K562 (cell line): ENCODE measurements around the gene PPP1R3C. TPM values are rescaled to one million over a fixed set of nuclear protein-coding genes. Genes with fewer than 3 reads are reported as not detected.

Experiments
- ATAC-seq: fragments of 200-7000 bp; cut with Tn5 transposase; 3 replicates; pipeline ENCODE4 v1.9.1; 2020; ENCODE audit warnings: moderate library complexity
- BruUV-seq: library from RNA; stranded (reverse); fragments of 400-500 nt; replicated peaks from 2 replicates; lab custom pipeline; 2021; lab: Mats Ljungman, UMichigan
- CTCF ChIA-PET: fragments of 300-600 bp; formaldehyde crosslinking; extraction: SDS; loops from one replicate; lab custom pipeline; 2021; ENCODE audit warnings: low intra/inter-chr PET ratio; lab: Yijun Ruan, JAX
- POLR2A ChIA-PET: fragments of 300-600, 350-650 bp; sonication (Branson Sonifier 250); formaldehyde crosslinking; extraction: SDS; loops from one replicate; lab custom pipeline; 2021; ENCODE audit warnings: antibody characterized with exemption, inconsistent platforms; lab: Yijun Ruan, JAX
- DNase-seq, 4 experiments: peaks; one replicate each; pipeline versions ENCODE4 v3.0.0 to v3.0.0-alpha.2; 2011 to 2018; ENCODE audit warnings: low spot score in 3 of 4, mixed read lengths in 3 of 4; ENCODE audit errors: extremely low read depth in 1 of 4
- FAIRE-seq: peaks from 2 replicates; lab custom pipeline; 2011; peaks lifted over from hg19 to GRCh38; lab: Jason Lieb, UNC
- H2AFZ ChIP-seq: 2 replicates; pipeline ENCODE4 v1.6.0; 2011; ENCODE audit warnings: low read depth, low read length, control low read depth, inconsistent platforms
- H3K27ac ChIP-seq: fragments of 200-600 bp; 3 replicates; pipeline ENCODE4 v1.8.0; 2011; ENCODE audit warnings: low read depth, mild to moderate bottlenecking, control low read depth, inconsistent platforms, low read length, moderate library complexity, mixed read lengths; ENCODE audit errors: extremely low read depth
- H3K27me3 ChIP-seq, 2 experiments: fragments of 300-600 bp in 1 of 2; 2 replicates in 1 of 2; 3 replicates in 1 of 2; pipeline versions ENCODE4 v1.6.0 to v1.8.0; 2011; ENCODE audit warnings: inconsistent platforms in 2 of 2, low read length in 2 of 2, mild to moderate bottlenecking in 1 of 2, mixed read lengths in 1 of 2, moderate library complexity in 1 of 2; ENCODE audit not compliant: control insufficient read depth in 2 of 2, insufficient read depth in 2 of 2
- H3K36me3 ChIP-seq: fragments of 300-600 bp; 3 replicates; pipeline ENCODE4 v1.8.0; 2011; ENCODE audit warnings: mild to moderate bottlenecking, low read length, inconsistent platforms; ENCODE audit not compliant: control insufficient read depth, insufficient read depth
- H3K4me1 ChIP-seq, 2 experiments: fragments of 200-600 bp in 1 of 2; replicated peaks in 1 of 2; 2 replicates in 1 of 2; 3 replicates in 1 of 2; pipeline versions ENCODE4 v1.5.1 to v1.8.0; 2011; ENCODE audit warnings: inconsistent platforms in 2 of 2, low read length in 2 of 2, mild to moderate bottlenecking in 1 of 2, mixed read lengths in 1 of 2, moderate library complexity in 1 of 2; ENCODE audit not compliant: control insufficient read depth in 2 of 2, insufficient read depth in 2 of 2
- H3K4me2 ChIP-seq: 2 replicates; pipeline ENCODE4 v1.6.1; 2011; ENCODE audit warnings: low read length, control low read depth, inconsistent platforms, mixed read lengths; ENCODE audit not compliant: insufficient read depth
- H3K4me3 ChIP-seq: fragments of 200-600 bp; sonication (generic), shearing (Covaris generic); 2 replicates; pipeline ENCODE4 v1.5.1; 2016; ENCODE audit warnings: control low read depth, inconsistent platforms
- H3K79me2 ChIP-seq: fragments of 200-600 bp; 3 replicates; pipeline ENCODE4 v1.8.0; 2011; ENCODE audit warnings: low read length, inconsistent platforms; ENCODE audit not compliant: control insufficient read depth, insufficient read depth
- H3K9ac ChIP-seq, 2 experiments: 2 replicates each; pipeline versions ENCODE4 v1.6.0 to v1.6.1; 2011; ENCODE audit warnings: low read depth in 2 of 2, low read length in 2 of 2, control low read depth in 1 of 2, inconsistent platforms in 1 of 2, mild to moderate bottlenecking in 1 of 2, mixed read lengths in 1 of 2; ENCODE audit not compliant: insufficient read depth in 1 of 2
- H3K9me1 ChIP-seq: one replicate; pipeline ENCODE4 v1.6.0; 2011; ENCODE audit warnings: inconsistent platforms, mild to moderate bottlenecking, low read length, moderate library complexity; ENCODE audit not compliant: control insufficient read depth, insufficient read depth
- H3K9me3 ChIP-seq: replicated peaks from 2 replicates; pipeline ENCODE4 v1.5.1; 2011; ENCODE audit warnings: low read depth, low read length, inconsistent platforms; ENCODE audit not compliant: control insufficient read depth, insufficient read depth
- H4K20me1 ChIP-seq: replicated peaks from 2 replicates; pipeline ENCODE4 v1.6.1; 2011; ENCODE audit warnings: low read length, inconsistent platforms, mixed read lengths; ENCODE audit not compliant: control insufficient read depth, insufficient read depth
- CC2D1A ChIP-seq: fragments of 450-650 bp; IDR thresholded peaks from 2 replicates; pipeline ENCODE4 v1.6.1; 2017; ENCODE audit warnings: mild to moderate bottlenecking
- E2F6 ChIP-seq, 2 experiments: IDR thresholded peaks; 2 replicates each; pipeline ENCODE4 v1.6.1; 2011; ENCODE audit warnings: borderline replicate concordance in 1 of 2, control low read depth in 1 of 2, low read depth in 1 of 2, low read length in 1 of 2, mild to moderate bottlenecking in 1 of 2, mixed read lengths in 1 of 2, moderate library complexity in 1 of 2; ENCODE audit not compliant: insufficient read depth in 1 of 2, insufficient read length in 1 of 2, poor library complexity in 1 of 2, severe bottlenecking in 1 of 2; ENCODE audit errors: extremely low read depth in 1 of 2
- HOXB6 ChIP-seq: fragments of 250-450 bp; sonication (Bioruptor Pico); IDR thresholded peaks from 2 replicates; pipeline ENCODE4 v1.5.1; 2022; ENCODE audit warnings: mild to moderate bottlenecking, borderline replicate concordance
- KAT7 ChIP-seq: sonication (generic); formaldehyde crosslinking; IDR thresholded peaks from 2 replicates; pipeline ENCODE4 v1.8.0; 2022; ENCODE audit warnings: missing genetic modification reagents, mild to moderate bottlenecking, borderline replicate concordance
- NCOA4 ChIP-seq: fragments of 450-650 bp; IDR thresholded peaks from 2 replicates; pipeline ENCODE4 v1.6.1; 2018; ENCODE audit warnings: mild to moderate bottlenecking; ENCODE audit not compliant: partially characterized antibody
- NFRKB ChIP-seq: fragments of 450-650 bp; IDR thresholded peaks from 2 replicates; pipeline ENCODE4 v1.6.1; 2016; ENCODE audit warnings: low read depth
- SAP30 ChIP-seq: fragments of 200-600 bp; sonication (generic); IDR thresholded peaks from 2 replicates; pipeline ENCODE4 v1.6.1; 2012; ENCODE audit warnings: borderline replicate concordance, low read depth, mild to moderate bottlenecking, moderate library complexity, low read length, control low read depth, inconsistent platforms; ENCODE audit not compliant: insufficient read depth, poor library complexity, severe bottlenecking
- SP2 ChIP-seq: IDR thresholded peaks from 2 replicates; pipeline ENCODE4 v1.6.1; 2011; ENCODE audit warnings: mild to moderate bottlenecking, low read depth, low read length, moderate library complexity; ENCODE audit not compliant: poor library complexity, severe bottlenecking; ENCODE audit errors: extremely low read depth
- ZNF133 ChIP-seq: fragments of 250-450 bp; sonication (Bioruptor Pico); IDR thresholded peaks from 2 replicates; pipeline ENCODE4 v1.4.0; 2020; ENCODE audit warnings: mild to moderate bottlenecking
- ZNF830 ChIP-seq: fragments of 250-450 bp; sonication (Bioruptor Pico); IDR thresholded peaks from 2 replicates; pipeline ENCODE4 v1.5.0; 2021; ENCODE audit warnings: mild to moderate bottlenecking
- WGBS: fragments of 100-300 bp; shearing (Covaris generic); methylation state at CpG from one replicate; pipeline ENCODE4 v1.1.6; 2016; ENCODE audit warnings: low coverage, mixed read lengths; ENCODE audit not compliant: insufficient coverage; ENCODE audit errors: missing lambda C conversion rate; 5-methylcytosine and 5-hydroxymethylcytosine counted together
- in situ Hi-C: fragments of 300-500 bp; cut with MboI; formaldehyde crosslinking; loops from 4 replicates; pipeline ENCODE4 v1.15.0; 2018; ENCODE audit warnings: inconsistent platforms, mixed read lengths
- intact Hi-C: fragments of 100-400 bp; cut with micrococcal nuclease; formaldehyde crosslinking; loops from 2 replicates; pipeline ENCODE4 v1.14.2; 2022
- polyA plus RNA-seq, 8 experiments: library from polyadenylated mRNA; depleted of rRNA in 4 of 8; stranded (reverse) in 5 of 8; unstranded in 3 of 8; fragments of >200 nt; fragmentation: Nextera tagmentation in 2 of 8; fragmentation: Illumina TruSeq in 1 of 8; extraction: Ambion mirVana in 2 of 8; extraction: Trizol in 1 of 8; gene quantifications; 2 replicates each; pipeline versions ENCODE4 v1.2.1 to v1.2.3, GENCODE V29; 2011 to 2014; ENCODE audit warnings: inconsistent platforms in 1 of 8, missing spikeins in 1 of 8
- total RNA-seq, 7 experiments: library from RNA; depleted of rRNA in 6 of 7; stranded (reverse); fragments of >200 nt in 6 of 7; fragmentation: Illumina TruSeq in 2 of 7; extraction: Trizol in 2 of 7; gene quantifications; 2 replicates each; pipeline versions ENCODE4 v1.2.1 to v1.2.3, GENCODE V29; 2011 to 2021; ENCODE audit warnings: low replicate concordance in 1 of 7
- TF ChIP-seq, protein P1 (sequence below): fragments of 450-650 bp; formaldehyde crosslinking; conservative IDR thresholded peaks from 2 replicates; pipeline ENCODE4 v1.4.0; 2022; ENCODE audit warnings: mild to moderate bottlenecking, missing genetic modification characterization
- TF ChIP-seq, protein P2 (sequence below): sonication (generic); formaldehyde crosslinking; IDR thresholded peaks from 2 replicates; pipeline ENCODE4 v1.8.1; 2022; ENCODE audit warnings: missing genetic modification reagents
- TF ChIP-seq, protein P3 (sequence below): sonication (generic); formaldehyde crosslinking; IDR thresholded peaks from 2 replicates; pipeline ENCODE4 v1.8.1; 2023; ENCODE audit warnings: missing genetic modification reagents, mild to moderate bottlenecking, borderline replicate concordance

PPP1R3C gene
- total and polyA plus RNA-seq, 9 of the 15 experiments (the other 6 are each of a cell fraction or from before 2014, with no cell fraction given), result 0.06 to 0.24 (median 0.12) TPM; not detected in 3

GRCh38 chr10:91652364-91652763 lies 19.5 kb upstream of the PPP1R3C start:
- Histone ChIP-seq H3K9me3 (no peaks in the 10 kb centered on the region), H3K4me1 (no peaks in the 10 kb centered on the region), H3K4me3 (no peak overlapping the region), H3K27ac (no peak overlapping the region), H2AFZ (no peak overlapping the region), H3K27me3 (no peaks in the 10 kb centered on the region), H3K79me2 (no peaks in the 10 kb centered on the region), H3K36me3 (no peaks in the 10 kb centered on the region), H3K9ac (no peak overlapping the region), H3K9me1 (no peaks in the 10 kb centered on the region), H3K4me2 (no peak overlapping the region), H4K20me1 (no peaks in the 10 kb centered on the region)
- FAIRE-seq (no peak), ATAC-seq (no peak), DNase-seq (no peak)
- in situ Hi-C loops (no loop called here), intact Hi-C loops (no loop called here)
- BruUV-seq, result no TSS peak
- POLR2A ChIA-PET, result no interaction called here
- CTCF ChIA-PET, result no interaction called here
- 16% methylated on average over 6 of the region's 6 CpGs for WGBS
- TF ChIP-seq, protein P1, sequence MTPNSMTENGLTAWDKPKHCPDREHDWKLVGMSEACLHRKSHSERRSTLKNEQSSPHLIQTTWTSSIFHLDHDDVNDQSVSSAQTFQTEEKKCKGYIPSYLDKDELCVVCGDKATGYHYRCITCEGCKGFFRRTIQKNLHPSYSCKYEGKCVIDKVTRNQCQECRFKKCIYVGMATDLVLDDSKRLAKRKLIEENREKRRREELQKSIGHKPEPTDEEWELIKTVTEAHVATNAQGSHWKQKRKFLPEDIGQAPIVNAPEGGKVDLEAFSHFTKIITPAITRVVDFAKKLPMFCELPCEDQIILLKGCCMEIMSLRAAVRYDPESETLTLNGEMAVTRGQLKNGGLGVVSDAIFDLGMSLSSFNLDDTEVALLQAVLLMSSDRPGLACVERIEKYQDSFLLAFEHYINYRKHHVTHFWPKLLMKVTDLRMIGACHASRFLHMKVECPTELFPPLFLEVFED (CRISPR knock-in tag), result no peak
- TF ChIP-seq CC2D1A (no peak), NCOA4 (no peak), SAP30 (no peak), E2F6 (IDR thresholded peaks at IDR 0.05; ENCODE audit: borderline replicate concordance in 1 of 2, extremely low read depth in 1 of 2, insufficient read depth in 1 of 2, insufficient read length in 1 of 2, low read depth in 1 of 2, low read length in 1 of 2, poor library complexity in 1 of 2, severe bottlenecking in 1 of 2) (no peak), KAT7 (CRISPR knock-in tag) (no peak), HOXB6 (CRISPR knock-in tag) (no peak), NFRKB (no peak), SP2 (no peak), ZNF133 (CRISPR knock-in tag) (no peak), ZNF830 (CRISPR knock-in tag) (no peak)
- TF ChIP-seq, protein P2, sequence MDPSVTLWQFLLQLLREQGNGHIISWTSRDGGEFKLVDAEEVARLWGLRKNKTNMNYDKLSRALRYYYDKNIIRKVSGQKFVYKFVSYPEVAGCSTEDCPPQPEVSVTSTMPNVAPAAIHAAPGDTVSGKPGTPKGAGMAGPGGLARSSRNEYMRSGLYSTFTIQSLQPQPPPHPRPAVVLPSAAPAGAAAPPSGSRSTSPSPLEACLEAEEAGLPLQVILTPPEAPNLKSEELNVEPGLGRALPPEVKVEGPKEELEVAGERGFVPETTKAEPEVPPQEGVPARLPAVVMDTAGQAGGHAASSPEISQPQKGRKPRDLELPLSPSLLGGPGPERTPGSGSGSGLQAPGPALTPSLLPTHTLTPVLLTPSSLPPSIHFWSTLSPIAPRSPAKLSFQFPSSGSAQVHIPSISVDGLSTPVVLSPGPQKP (CRISPR knock-in tag), result no peak
- TF ChIP-seq, protein P3, sequence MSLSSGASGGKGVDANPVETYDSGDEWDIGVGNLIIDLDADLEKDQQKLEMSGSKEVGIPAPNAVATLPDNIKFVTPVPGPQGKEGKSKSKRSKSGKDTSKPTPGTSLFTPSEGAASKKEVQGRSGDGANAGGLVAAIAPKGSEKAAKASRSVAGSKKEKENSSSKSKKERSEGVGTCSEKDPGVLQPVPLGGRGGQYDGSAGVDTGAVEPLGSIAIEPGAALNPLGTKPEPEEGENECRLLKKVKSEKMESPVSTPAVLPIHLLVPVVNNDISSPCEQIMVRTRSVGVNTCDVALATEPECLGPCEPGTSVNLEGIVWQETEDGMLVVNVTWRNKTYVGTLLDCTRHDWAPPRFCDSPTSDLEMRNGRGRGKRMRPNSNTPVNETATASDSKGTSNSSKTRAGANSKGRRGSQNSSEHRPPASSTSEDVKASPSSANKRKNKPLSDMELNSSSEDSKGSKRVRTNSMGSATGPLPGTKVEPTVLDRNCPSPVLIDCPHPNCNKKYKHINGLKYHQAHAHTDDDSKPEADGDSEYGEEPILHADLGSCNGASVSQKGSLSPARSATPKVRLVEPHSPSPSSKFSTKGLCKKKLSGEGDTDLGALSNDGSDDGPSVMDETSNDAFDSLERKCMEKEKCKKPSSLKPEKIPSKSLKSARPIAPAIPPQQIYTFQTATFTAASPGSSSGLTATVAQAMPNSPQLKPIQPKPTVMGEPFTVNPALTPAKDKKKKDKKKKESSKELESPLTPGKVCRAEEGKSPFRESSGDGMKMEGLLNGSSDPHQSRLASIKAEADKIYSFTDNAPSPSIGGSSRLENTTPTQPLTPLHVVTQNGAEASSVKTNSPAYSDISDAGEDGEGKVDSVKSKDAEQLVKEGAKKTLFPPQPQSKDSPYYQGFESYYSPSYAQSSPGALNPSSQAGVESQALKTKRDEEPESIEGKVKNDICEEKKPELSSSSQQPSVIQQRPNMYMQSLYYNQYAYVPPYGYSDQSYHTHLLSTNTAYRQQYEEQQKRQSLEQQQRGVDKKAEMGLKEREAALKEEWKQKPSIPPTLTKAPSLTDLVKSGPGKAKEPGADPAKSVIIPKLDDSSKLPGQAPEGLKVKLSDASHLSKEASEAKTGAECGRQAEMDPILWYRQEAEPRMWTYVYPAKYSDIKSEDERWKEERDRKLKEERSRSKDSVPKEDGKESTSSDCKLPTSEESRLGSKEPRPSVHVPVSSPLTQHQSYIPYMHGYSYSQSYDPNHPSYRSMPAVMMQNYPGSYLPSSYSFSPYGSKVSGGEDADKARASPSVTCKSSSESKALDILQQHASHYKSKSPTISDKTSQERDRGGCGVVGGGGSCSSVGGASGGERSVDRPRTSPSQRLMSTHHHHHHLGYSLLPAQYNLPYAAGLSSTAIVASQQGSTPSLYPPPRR (CRISPR knock-in tag), result no peak
